Astrocyte of the cerebellum (primary cell): ENCODE results near the gene LIMCH1.

ENCODE experiments used
- DNase-seq: peaks from one replicate; pipeline ENCODE4 v3.0.0-alpha.2; 2011; ENCODE audit warnings: low read depth
- H3K4me3 ChIP-seq: 2 replicates; pipeline ENCODE4 v1.5.1; 2011; ENCODE audit warnings: mild to moderate bottlenecking, low read depth, low read length, moderate library complexity
- in situ Hi-C: cut with HindIII; loops from 2 replicates; pipeline ENCODE4 v1.10.0; 2017; ENCODE audit warnings: low sequenced_read_pairs
- TF ChIP-seq, protein P1 (sequence below): IDR thresholded peaks from 2 replicates; pipeline ENCODE4 v1.5.1; 2012; ENCODE audit warnings: low read length, low read depth, moderate library complexity, mild to moderate bottlenecking; ENCODE audit errors: missing control alignments

LIMCH1 gene

DNA sequence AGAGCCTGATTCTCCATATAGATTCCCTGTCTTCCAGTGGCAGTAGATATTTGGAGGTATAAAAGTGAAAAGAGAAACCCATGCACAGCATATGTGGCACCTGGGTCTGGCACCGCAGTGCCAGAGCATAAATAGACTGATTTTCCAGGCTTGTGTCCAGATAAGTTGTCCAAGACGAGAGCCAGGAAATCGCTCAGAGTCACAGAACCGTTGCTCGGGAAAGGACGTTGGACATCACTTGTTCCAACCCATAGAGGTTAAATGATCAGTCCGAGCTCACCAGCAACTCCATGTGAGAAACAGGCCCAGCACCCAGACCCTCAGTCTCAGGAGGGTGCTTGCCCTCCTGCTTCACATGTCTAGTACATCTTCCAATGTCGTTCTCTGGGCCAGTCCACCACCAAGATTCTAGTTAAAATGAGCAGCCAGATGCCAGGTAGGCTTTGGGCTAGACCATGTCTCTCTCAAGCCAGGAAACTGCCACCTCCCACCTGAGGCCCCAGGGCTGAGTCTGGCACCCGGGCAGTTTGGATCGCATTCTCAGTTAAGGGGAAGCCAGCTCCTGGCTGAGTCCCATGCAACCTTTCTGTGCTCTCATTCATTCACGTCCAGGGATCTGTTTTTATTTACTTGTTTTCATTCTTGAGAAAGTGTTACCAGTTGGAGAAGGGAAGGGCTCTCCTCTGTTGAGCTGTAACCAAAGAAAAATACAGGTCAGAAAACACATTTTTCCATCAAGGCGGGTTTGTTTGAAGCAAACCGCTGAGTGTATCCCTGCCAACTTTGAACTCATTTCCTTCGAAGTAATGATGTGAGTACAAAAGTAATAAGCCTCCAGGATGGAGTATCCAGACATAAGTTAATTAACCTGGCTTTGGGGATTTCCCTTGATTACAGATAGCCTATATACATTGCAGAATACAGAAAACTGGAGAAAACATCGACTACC, 118.9 kb downstream of the LIMCH1 start:
- TF ChIP-seq, protein P1, sequence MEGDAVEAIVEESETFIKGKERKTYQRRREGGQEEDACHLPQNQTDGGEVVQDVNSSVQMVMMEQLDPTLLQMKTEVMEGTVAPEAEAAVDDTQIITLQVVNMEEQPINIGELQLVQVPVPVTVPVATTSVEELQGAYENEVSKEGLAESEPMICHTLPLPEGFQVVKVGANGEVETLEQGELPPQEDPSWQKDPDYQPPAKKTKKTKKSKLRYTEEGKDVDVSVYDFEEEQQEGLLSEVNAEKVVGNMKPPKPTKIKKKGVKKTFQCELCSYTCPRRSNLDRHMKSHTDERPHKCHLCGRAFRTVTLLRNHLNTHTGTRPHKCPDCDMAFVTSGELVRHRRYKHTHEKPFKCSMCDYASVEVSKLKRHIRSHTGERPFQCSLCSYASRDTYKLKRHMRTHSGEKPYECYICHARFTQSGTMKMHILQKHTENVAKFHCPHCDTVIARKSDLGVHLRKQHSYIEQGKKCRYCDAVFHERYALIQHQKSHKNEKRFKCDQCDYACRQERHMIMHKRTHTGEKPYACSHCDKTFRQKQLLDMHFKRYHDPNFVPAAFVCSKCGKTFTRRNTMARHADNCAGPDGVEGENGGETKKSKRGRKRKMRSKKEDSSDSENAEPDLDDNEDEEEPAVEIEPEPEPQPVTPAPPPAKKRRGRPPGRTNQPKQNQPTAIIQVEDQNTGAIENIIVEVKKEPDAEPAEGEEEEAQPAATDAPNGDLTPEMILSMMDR, result no peak
- in situ Hi-C loops, result no loop called here

DNA sequence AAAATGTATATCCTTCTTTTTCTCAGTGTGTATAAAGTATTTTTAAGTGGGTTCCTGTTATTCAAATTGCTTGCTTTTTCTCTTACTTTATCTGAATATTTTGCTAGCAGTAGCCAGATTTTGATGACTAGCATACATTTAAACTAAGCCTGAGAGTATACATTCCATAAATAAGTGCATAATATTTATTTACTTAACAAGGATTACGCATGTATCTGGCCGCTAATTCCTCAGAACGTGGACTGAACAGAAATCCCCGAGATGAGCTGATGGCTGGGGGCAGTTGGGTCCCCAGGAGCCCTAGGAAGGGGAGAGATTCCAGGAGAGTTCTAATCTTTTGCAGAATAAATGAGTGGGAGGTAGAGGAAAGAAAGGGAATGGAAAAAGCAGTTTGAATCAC, 119.6 kb downstream of the LIMCH1 start:
- no peak for DNase-seq
- TF ChIP-seq, protein P1, result no peak
- H3K4me3 ChIP-seq, result no peak overlapping the region
- in situ Hi-C loops, result no loop called here

More for the DNA sequence above, 118.9 kb downstream of the LIMCH1 start:
- H3K4me3 ChIP-seq, result no peak overlapping the region
- DNase-seq, result no peak

DNA sequence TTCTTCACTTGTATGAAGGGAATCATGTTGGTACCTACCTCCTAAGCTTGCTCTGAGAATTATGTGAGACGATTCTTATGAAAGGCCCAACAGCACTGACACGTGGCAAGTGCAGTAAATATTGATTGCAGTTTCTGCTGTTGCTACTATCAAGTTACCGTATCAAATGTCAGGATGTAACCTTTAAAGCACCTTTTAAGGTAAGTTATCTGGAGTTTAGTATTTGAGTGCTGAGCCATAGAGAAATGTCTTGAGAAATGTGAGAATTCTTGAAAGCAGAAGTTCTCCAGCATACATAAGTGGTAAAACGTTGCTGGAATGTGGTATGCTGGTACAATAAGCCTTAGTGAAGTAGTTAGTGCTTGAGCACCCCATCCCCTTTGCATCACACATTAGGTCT, 120.2 kb downstream of the LIMCH1 start:
- no peak for DNase-seq

GRCh38 chr4:41660352-41660751, 122.4 kb downstream of the LIMCH1 start:
- in situ Hi-C loops, result no loop called here
- no peak overlapping the region for H3K4me3 ChIP-seq
- TF ChIP-seq, protein P1, result no peak
- DNase-seq, result no peak

More for the DNA sequence above, 120.2 kb downstream of the LIMCH1 start:
- H3K4me3 ChIP-seq, result no peak overlapping the region
- TF ChIP-seq, protein P1, result no peak
- in situ Hi-C loops, result no loop called here

GRCh38 chr4:41661442-41662076, 123.6 kb downstream of the LIMCH1 start:
- TF ChIP-seq, protein P1, result peak; percentile 97
- in situ Hi-C loops, result no loop called here
- DNase-seq, result peak; percentile 53
- no peak overlapping the region for H3K4me3 ChIP-seq

DNA sequence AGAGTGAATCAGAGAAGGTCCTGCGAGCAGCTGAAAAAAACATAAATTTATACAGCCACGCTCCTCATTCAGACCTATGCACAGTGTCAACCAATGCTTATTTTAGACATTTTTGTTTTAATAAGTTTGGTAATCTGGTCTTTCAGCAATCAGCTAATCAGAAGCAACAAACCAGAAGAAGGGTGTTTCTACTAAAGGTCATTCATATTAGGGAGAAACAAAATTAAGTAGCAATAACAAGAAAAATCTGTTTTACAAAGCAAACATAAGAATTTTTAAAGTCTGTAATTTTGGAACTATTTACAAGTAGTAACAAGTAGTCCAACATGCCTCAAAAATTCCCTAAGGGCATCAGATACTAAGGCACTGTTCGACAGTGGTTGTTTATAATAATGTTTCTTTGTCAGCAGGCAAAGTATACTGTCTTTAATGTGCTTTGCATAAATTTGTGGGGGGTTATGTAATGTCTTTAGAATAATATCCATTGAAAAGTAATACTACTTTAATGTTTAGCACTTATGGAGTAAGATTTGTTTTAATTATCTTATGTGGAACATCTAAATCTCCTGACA, 127.8 kb downstream of the LIMCH1 start:
- TF ChIP-seq, protein P1, result no peak
- in situ Hi-C loops, result no loop called here

More for the DNA sequence above, 127.8 kb downstream of the LIMCH1 start:
- DNase-seq, result no peak
- no peak overlapping the region for H3K4me3 ChIP-seq
